BJ (cell line): ENCODE results near the gene SH3BP2. TPM values are rescaled to one million over a fixed set of nuclear protein-coding genes. Genes with fewer than 3 reads are reported as not detected.
"Not testable (repeated sequence)": the region's sequence is repeated elsewhere in the genome, so short reads cannot be mapped to it uniquely, and the experiment has no call there.

ENCODE experiments used
- CTCF ChIA-PET: fragments of 350-600 bp; formaldehyde crosslinking; extraction: SDS; loops from one replicate; lab custom pipeline; 2021; ENCODE audit warnings: antibody characterized with exemption, inconsistent platforms; lab: Yijun Ruan, JAX
- POLR2A ChIA-PET: fragments of 300-600 bp; sonication (Branson Sonifier 250); formaldehyde crosslinking; extraction: SDS; loops from one replicate; lab custom pipeline; 2021; ENCODE audit warnings: antibody characterized with exemption; lab: Charles Lee
- DNase-seq: peaks from one replicate; pipeline ENCODE4 v3.0.0-alpha.2; 2011; ENCODE audit warnings: low read depth
- H3K27me3 ChIP-seq: 2 replicates; pipeline ENCODE4 v1.6.0; 2011; ENCODE audit warnings: low read length; ENCODE audit not compliant: control insufficient read depth, insufficient read depth
- H3K36me3 ChIP-seq: 2 replicates; pipeline ENCODE4 v1.5.1; 2011; ENCODE audit warnings: low read length; ENCODE audit not compliant: control insufficient read depth, insufficient read depth
- H3K4me3 ChIP-seq: 2 replicates; pipeline ENCODE4 v1.5.1; 2011; ENCODE audit warnings: low read depth, mild to moderate bottlenecking, control low read depth, low read length
- CTCF ChIP-seq: IDR thresholded peaks from 2 replicates; pipeline ENCODE4 v1.5.1; 2011; ENCODE audit warnings: low read depth, mild to moderate bottlenecking, control low read depth, inconsistent platforms, low read length, moderate library complexity; ENCODE audit not compliant: insufficient read depth
- polyA plus RNA-seq: library from polyadenylated mRNA; depleted of rRNA; stranded (reverse); fragments of >200 nt; gene quantifications from 2 replicates; pipeline ENCODE4 v1.2.3, GENCODE V29; 2011

SH3BP2 gene
- polyA plus RNA-seq, 1 experiment, result 42.2 TPM

GRCh38 chr4:2767046-2767704 lies 25.7 kb upstream of the SH3BP2 start:
- Histone ChIP-seq H3K4me3 (no peak overlapping the region), H3K36me3 (no peaks in the 10 kb centered on the region), H3K27me3 (no peaks in the 10 kb centered on the region)
- ChIA-PET CTCF (interaction anchor here (0.8 to 1.0 kb wide), 2 partner anchors 11 to 195 kb away, joined by 3 read pairs; partner anchors contain the start of gene TNIP2), POLR2A (no interaction called here)
- no peak for DNase-seq
- no peak for TF ChIP-seq CTCF

- POLR2A ChIA-PET, result no interaction called here
- CTCF ChIA-PET, result interaction anchor here (0.8 kb wide), 1 partner anchor 195 kb away, joined by 3 read pairs; no protein-coding TSS in a partner anchor
- H3K36me3 ChIP-seq, result no peaks in the 10 kb centered on the region
- DNase-seq, result no peak
- no peaks in the 10 kb centered on the region for H3K27me3 ChIP-seq
- H3K4me3 ChIP-seq, result no peak overlapping the region
- TF ChIP-seq CTCF, result no peak
Measured at GRCh38 chr4:2767705-2768074, 25.2 kb upstream of the SH3BP2 start.

- POLR2A ChIA-PET, result no interaction called here
Measured at GRCh38 chr4:2768124-2768523, 24.8 kb upstream of the SH3BP2 start.

DNA sequence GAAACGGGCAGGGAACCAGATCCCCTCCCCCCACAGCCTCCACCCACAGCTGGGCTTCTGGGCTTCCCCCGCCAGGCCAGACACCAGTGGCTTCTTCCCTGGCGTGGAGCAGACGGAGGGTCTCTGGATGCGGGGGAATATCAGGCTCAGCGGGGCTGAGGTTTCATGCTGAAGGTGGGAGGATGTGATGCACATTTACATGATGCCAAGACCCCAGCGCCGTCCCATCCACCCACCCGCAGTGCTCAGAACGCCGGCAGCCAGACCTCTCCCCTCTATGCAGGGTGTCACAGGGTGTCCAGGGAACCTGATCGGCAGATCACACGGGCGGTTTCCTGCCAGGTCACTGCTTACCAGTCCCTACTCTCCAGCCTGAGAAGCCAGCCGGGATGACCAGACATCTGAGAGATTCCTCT lies 24.0 kb upstream of the SH3BP2 start:
- no peaks in the 10 kb centered on the region for H3K27me3 ChIP-seq
- H3K36me3 ChIP-seq, result no peaks in the 10 kb centered on the region
- no peak for DNase-seq
- TF ChIP-seq CTCF, result no peak
- POLR2A ChIA-PET, result no interaction called here
- CTCF ChIA-PET, result no interaction called here
- H3K4me3 ChIP-seq, result no peak overlapping the region

More at GRCh38 chr4:2768124-2768523, 24.8 kb upstream of the SH3BP2 start:
- no peak overlapping the region for H3K4me3 ChIP-seq
- TF ChIP-seq CTCF, result no peak
- no peaks in the 10 kb centered on the region for H3K27me3 ChIP-seq
- no peaks in the 10 kb centered on the region for H3K36me3 ChIP-seq
- DNase-seq, result no peak
- CTCF ChIA-PET, result no interaction called here

GRCh38 chr4:2771264-2771663 lies 21.6 kb upstream of the SH3BP2 start:
- TF ChIP-seq CTCF, result no peak
- CTCF ChIA-PET, result no interaction called here

GRCh38 chr4:2780643-2781042 lies 12.2 kb upstream of the SH3BP2 start:
- POLR2A ChIA-PET, H3K27me3 ChIP-seq, DNase-seq, H3K36me3 ChIP-seq, H3K4me3 ChIP-seq: not testable (repeated sequence)
- CTCF ChIA-PET, result interaction anchor here (0.7 kb wide), 2 partner anchors 18 to 312 kb away, joined by 3 to 4 read pairs; partner anchors contain the start of gene RNF4

More at GRCh38 chr4:2771264-2771663, 21.6 kb upstream of the SH3BP2 start:
- no peaks in the 10 kb centered on the region for H3K36me3 ChIP-seq
- H3K4me3 ChIP-seq, result no peak overlapping the region
- POLR2A ChIA-PET, result no interaction called here
- DNase-seq, result no peak
- H3K27me3 ChIP-seq, result no peaks in the 10 kb centered on the region
